SU-DHL-6 (cell line): ENCODE measurements around the gene GMPS.
"Not testable (repeated sequence)": the region's sequence is repeated elsewhere in the genome, so short reads cannot be mapped to it uniquely, and the experiment has no call there.

ENCODE experiments used
- H2AFZ ChIP-seq: fragments of 200-600 bp; sonication (generic); 2 replicates; pipeline ENCODE4 v1.6.1; 2014; ENCODE audit warnings: low read depth, mild to moderate bottlenecking, moderate library complexity, mixed read lengths, antibody characterized with exemption, low read length; ENCODE audit not compliant: severe bottlenecking
- H3F3A ChIP-seq: fragments of 200-600 bp; shearing (Covaris generic); 2 replicates; pipeline ENCODE4 v1.6.0; 2016; ENCODE audit warnings: antibody characterized with exemption, mild to moderate bottlenecking; ENCODE audit not compliant: insufficient read depth
- H3K27ac ChIP-seq: fragments of 200-600 bp; sonication (generic); 2 replicates; pipeline ENCODE4 v1.5.1; 2016; ENCODE audit warnings: low read depth, mild to moderate bottlenecking, low read length, moderate library complexity, mixed read lengths
- H3K27me3 ChIP-seq: fragments of 200-600 bp; sonication (generic), shearing (Covaris generic); 2 replicates; pipeline ENCODE4 v1.6.0; 2014; ENCODE audit warnings: mild to moderate bottlenecking, low read length
- H3K36me3 ChIP-seq: fragments of 200-600 bp; sonication (generic); 2 replicates; pipeline ENCODE4 v1.6.1; 2014; ENCODE audit warnings: mild to moderate bottlenecking, low read length, mixed read lengths
- H3K4me2 ChIP-seq: fragments of 300-600, 200-600 bp; shearing (Covaris generic), sonication (generic); 2 replicates; pipeline ENCODE4 v1.6.0; 2014; ENCODE audit warnings: low read length, low read depth, mild to moderate bottlenecking; ENCODE audit not compliant: poor library complexity, severe bottlenecking
- H3K4me3 ChIP-seq: fragments of 200-600 bp; sonication (generic); 2 replicates; pipeline ENCODE4 v1.5.1; 2014; ENCODE audit warnings: antibody characterized with exemption, low read length, mild to moderate bottlenecking, mixed read lengths; ENCODE audit not compliant: insufficient read depth, poor library complexity, severe bottlenecking
- H3K79me2 ChIP-seq: fragments of 200-600 bp; sonication (generic); 2 replicates; pipeline ENCODE4 v1.6.1; 2014; ENCODE audit warnings: mild to moderate bottlenecking, low read length, moderate library complexity; ENCODE audit not compliant: insufficient read depth
- H3K9ac ChIP-seq: fragments of 200-600 bp; sonication (generic); 2 replicates; pipeline ENCODE4 v1.7.0; 2014; ENCODE audit warnings: mild to moderate bottlenecking, low read length
- H3K9me2 ChIP-seq: fragments of 200-600 bp; sonication (generic); replicated peaks from 2 replicates; pipeline ENCODE4 v1.6.1; 2014; ENCODE audit warnings: low read length; ENCODE audit not compliant: insufficient read depth
- H3K9me3 ChIP-seq: fragments of 200-600 bp; sonication (generic); 2 replicates; pipeline ENCODE4 v1.6.1; 2014; ENCODE audit warnings: low read length, mixed read lengths; ENCODE audit not compliant: insufficient read depth
- H4K20me1 ChIP-seq: fragments of 200-600 bp; sonication (generic); 2 replicates; pipeline ENCODE4 v1.6.1; 2014; ENCODE audit warnings: low read depth, mild to moderate bottlenecking, antibody characterized with exemption, low read length, moderate library complexity, mixed read lengths
- CTCF ChIP-seq: fragments of 200-600 bp; sonication (generic); IDR thresholded peaks from one replicate; pipeline ENCODE4 v1.5.1; 2017; ENCODE audit warnings: antibody characterized with exemption, mild to moderate bottlenecking, low read length, moderate library complexity; ENCODE audit not compliant: insufficient read depth, poor library complexity, severe bottlenecking
- EZH2phosphoT487 ChIP-seq: fragments of 200-600 bp; sonication (generic), shearing (Covaris generic); conservative IDR thresholded peaks from 2 replicates; pipeline ENCODE4 v1.6.1; 2018; ENCODE audit warnings: mild to moderate bottlenecking, antibody characterized with exemption, low read length, moderate library complexity, mixed read lengths

GMPS gene

GRCh38 chr3:155859859-155860258 is 10.6 kb upstream of the GMPS start:
- H3K4me2 ChIP-seq, result peak overlapping the region; percentile 40
- no peaks in the 10 kb centered on the region for H3K36me3 ChIP-seq
- H3K9ac ChIP-seq, result no peak overlapping the region
- H2AFZ ChIP-seq, result peak overlapping the region; percentile 98
- H3K9me2 ChIP-seq, result no peaks in the 10 kb centered on the region
- no peaks in the 10 kb centered on the region for H4K20me1 ChIP-seq
- no peaks in the 10 kb centered on the region for H3K79me2 ChIP-seq
- peaks cover 9% of the 10 kb centered on the region; the same call in 1 of the 2 replicates for H3F3A ChIP-seq
- no peak for TF ChIP-seq CTCF
- no peak for TF ChIP-seq EZH2phosphoT487
- H3K9me3 ChIP-seq, result no peaks in the 10 kb centered on the region
- no peaks in the 10 kb centered on the region for H3K27me3 ChIP-seq
- H3K27ac ChIP-seq, result no peak overlapping the region
- H3K4me3 ChIP-seq, result no peak overlapping the region

- not testable (repeated sequence) for H3K4me3 ChIP-seq, H3K79me2 ChIP-seq, H3K27me3 ChIP-seq, H3K36me3 ChIP-seq, H3K9me2 ChIP-seq, H3K27ac ChIP-seq, H3F3A ChIP-seq, H3K4me2 ChIP-seq, H2AFZ ChIP-seq, H4K20me1 ChIP-seq, H3K9ac ChIP-seq, H3K9me3 ChIP-seq
Observed at GRCh38 chr3:155860424-155860823, 10.0 kb upstream of the GMPS start.

GRCh38 chr3:155861476-155862183 is 8.8 kb upstream of the GMPS start:
- Histone ChIP-seq H3K9me2 (no peaks in the 10 kb centered on the region), H3K4me3 (no peak overlapping the region), H3K36me3 (no peaks in the 10 kb centered on the region)

GRCh38 chr3:155862290-155862982 is 8.0 kb upstream of the GMPS start:
- not testable (repeated sequence) for H3K79me2 ChIP-seq, H3K9me3 ChIP-seq, H3K4me3 ChIP-seq, H3K27ac ChIP-seq, H3K4me2 ChIP-seq, H3K9ac ChIP-seq, H3K27me3 ChIP-seq, H3K9me2 ChIP-seq, H4K20me1 ChIP-seq, H3F3A ChIP-seq, H3K36me3 ChIP-seq
- peak overlapping the region; percentile 34 for H2AFZ ChIP-seq

More at GRCh38 chr3:155861476-155862183, 8.8 kb upstream of the GMPS start:
- no peaks in the 10 kb centered on the region for H4K20me1 ChIP-seq
- H3K79me2 ChIP-seq, result no peaks in the 10 kb centered on the region
- H3K27ac ChIP-seq, result no peak overlapping the region
- no peak overlapping the region for H2AFZ ChIP-seq
- TF ChIP-seq EZH2phosphoT487, result no peak
- no peak for TF ChIP-seq CTCF
- no peak overlapping the region for H3K4me2 ChIP-seq
- H3K27me3 ChIP-seq, result no peaks in the 10 kb centered on the region
- H3K9me3 ChIP-seq, result no peaks in the 10 kb centered on the region
- H3K9ac ChIP-seq, result no peak overlapping the region
- H3F3A ChIP-seq, result 0 out of 2 replicates have a peak, but pooled peaks cover 5% of the 10 kb centered on the region
